NCI-H446 treated with DMSO at 0.1 percent for 48 hours (cell line): ENCODE data around the gene MYH15.
A peak's percentile ranks its signal among the peaks of the same experiment; 100 is the strongest.

Experiments
- DNase-seq: peaks from one replicate; lab custom pipeline; 2025; lab: John Stamatoyannopoulos, UW

The MYH15 gene

DNA sequence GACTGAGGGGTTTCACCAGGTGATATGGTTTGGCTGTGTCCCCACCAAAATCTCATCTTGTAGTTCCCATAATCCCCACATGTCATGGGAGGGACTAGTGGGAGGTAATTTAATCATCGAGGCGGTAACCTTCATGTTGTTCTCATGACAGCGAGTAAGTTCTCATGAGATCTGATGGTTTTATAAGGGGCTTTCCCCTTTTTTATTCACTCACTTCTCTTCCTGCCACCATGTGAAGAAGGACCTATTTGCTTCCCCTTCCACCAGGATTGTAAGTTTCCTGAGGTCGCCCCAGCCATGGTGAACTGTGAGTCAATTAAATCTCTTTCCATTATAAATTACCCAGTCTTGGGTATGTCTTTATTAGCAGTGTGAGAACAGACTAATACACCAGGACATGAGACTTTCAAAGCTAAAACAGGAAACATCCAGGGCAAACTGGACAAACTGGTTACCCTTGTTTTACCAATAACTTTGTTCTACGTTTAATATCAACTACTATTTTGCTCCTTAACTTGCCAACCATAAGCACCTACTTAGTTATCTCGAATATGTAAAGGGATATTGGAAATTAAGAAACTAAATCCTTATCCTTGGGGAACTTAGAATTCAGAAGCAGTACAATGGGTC, 98.2 kb downstream of the MYH15 start:
- no peak for DNase-seq

DNA sequence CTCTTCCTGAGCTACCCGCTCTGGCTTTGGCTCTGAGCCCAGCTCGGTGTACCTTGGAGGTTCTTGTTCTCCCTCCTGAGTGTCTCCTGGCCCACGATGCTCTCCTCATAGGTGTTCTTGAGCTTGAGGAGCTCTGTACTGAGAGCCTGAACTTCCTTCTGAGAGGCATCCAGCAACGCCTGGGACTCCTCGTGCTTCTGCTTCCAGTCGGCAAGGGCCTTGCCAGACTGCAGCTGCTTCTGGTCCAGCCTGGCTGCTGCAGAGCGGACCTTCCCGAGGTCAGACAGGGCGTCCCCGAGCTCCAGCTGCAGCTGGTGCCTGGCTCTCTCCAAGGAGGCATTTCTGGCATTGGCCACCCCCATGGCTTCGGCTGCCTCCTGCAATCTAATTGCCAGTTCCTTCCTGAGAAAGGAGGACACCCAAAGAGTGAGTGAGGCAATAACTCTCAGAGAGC, 99.8 kb downstream of the MYH15 start:
- no peak for DNase-seq

DNA sequence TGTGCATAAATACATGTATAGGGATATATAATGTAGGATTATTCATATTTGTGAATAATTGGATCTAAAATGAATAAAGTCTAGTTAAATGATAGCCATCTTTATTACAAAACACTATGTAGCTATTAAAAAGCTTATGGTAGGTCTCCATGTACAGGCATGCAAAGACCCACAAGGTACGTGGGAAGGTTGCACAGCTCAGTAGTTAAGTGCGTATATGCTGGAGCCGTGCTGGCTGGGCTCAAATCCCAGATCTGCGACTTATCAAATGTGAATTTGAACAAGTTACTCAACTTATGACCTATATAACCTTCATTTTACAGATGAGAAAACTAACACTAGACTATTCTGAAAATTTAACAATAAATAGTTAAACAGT, 100.6 kb downstream of the MYH15 start:
- DNase-seq: no peak

DNA sequence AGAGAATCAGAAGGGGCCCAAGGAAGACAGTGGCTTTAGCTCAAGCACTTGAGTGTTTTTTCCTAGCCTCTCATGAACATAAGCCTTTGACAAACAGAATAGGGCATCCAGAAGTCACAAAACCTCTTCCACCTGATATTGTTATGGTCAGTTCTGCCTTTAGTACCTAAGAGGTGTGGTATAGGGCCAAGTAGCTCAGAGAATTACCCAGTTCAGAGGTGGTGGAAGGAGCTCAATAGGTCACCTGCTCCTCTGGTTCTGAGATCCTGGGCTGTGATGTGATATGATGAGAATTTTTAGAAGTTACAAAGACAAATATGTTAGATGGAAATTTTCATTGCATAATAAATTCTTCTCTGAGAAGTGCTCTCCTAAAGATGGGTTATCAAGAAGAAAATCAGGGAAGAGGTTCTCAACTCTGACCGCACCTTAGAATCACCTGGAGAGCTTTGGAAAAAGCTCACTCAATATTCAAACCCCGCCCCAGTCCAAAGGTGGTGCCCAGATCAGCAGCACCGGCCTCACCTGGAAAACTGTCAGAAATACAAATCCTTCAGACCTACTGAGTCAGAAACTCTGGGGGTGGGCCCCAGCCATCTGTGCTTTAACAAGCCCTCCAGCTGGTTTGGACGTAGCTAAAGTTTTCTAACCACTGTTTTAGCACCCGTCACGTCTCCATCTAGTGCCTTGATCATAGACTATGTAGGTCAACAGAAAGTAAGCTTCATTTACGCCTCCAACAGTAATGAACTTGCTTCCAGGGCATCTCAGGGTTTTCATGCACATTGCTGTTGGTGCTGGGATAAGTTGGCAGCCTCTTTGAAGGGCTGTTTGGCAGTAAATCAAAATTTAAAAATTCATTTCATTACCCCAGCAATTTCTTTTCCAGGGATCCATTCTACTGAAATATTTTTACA, 101.3 kb downstream of the MYH15 start:
- peak; percentile 29 for DNase-seq

DNA sequence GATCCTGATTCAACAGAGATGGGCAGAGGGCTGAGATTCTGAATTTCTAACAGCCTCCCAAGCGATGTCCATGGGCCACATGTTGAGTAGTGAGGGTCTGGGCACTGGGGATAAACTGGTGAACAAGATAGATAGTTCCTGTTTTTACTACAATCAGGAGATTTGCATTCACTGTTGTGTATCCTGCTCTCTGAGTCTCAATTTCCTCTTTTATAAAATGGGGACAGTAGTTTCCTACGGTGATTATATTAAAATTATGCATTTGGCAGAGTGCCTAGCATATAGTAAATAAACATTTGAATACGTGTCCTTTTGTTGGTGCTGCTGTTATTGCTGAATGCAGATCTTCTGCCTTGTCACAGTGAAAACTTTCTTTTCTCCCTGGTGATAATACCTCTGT, 102.5 kb downstream of the MYH15 start:
- DNase-seq: no peak

DNA sequence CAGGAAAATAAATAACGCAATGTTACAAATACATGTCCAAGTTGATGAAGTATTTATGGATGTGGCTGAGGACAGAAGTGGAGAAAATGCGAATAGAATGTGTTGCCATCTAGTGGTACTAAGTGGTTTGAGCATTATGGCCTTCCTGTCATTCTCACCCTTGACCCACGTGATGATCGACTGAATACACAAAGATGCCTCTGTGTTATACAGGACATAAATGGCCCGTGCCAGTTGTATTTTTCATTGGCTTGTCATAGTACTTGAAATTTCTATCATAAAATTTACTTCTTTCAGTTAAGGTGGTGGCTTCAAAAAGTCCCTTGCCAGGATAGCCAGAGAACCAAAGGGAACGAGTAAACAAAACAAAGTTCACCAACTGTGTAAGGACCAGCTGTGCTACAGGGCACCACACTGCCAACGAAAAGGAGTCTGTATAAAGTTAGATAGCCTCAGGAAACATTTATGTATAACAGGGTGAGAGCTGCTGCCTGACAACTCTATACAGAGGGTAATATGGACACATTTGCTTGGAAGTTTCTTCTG, 103.7 kb downstream of the MYH15 start:
- peak; percentile 57 for DNase-seq

DNA sequence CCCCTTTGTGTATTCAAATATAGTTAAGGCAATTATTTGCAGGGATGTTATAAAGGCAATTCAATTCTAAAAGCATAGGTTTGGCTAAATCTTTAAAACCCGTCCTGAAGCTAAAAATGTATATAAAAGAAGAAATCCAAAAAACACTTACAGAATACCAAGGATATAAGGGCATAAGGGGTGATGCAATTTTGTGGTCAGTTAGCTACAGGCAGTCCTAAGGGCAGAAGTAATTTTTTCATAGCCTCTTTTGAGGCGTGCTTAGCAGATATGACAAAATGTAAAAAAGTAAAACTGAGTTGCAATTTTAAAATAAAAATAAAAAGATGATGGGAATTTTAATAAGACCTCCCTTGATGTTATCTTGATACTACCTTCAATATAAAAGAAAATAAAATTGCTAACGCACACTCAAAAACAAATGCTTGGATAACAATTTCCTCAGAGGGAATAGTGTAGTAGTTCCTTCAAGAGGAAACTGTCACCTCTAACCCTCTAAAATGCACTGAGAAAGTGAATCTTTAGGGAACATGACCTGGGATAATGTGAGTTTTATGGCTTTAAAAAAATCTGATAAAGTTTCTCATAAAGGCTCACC, 104.2 kb downstream of the MYH15 start:
- DNase-seq: no peak

DNA sequence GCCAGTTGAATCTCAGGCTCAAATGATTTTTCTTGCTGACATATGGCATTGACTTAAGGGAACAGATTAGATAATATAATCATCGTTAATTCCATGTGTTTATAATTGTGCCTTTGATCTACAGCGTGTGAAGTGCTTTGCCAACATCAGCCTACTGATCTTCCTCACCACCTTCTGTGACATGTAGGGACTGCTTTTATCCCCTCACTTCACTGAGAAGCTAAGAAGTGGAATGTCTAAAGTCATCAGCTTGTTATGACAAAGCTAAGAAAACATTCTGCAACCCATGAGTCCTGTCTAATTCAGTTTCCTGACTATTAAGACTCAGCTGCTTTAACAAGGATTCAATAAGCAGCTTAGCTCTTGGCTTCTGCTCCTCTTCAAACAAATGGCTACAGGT, 106.0 kb downstream of the MYH15 start:
- no peak for DNase-seq

DNA sequence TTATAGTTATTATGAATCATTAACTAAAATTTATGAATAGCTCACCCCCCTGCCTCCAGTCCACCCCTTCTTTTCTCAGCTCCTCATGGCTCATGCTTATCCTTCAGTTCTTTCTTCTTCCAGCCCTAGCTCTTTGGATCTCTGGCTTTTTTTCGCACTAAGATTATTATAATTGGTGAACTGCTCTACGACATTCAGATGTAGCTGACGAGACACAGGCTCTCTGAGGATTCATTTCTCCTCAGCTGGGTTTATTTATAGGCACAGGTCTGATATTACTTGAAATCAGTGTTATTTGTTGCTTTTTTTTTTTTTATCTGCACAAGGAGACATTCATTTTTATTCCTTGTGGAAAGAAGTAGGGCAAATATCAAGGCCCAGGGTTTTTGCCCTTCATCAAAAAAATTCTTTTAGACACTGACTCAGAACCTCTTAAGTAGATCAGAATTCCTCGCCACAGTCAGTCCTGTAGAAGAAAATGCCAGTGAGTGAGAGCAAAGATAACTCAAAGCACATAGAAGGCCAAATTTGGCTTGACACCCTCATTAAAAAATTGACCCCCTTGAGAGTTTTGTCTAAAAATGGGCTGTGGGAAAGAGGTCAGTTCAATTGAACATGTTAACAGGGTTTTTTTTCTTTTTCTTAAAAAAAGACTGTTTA, 106.6 kb downstream of the MYH15 start:
- DNase-seq: no peak

DNA sequence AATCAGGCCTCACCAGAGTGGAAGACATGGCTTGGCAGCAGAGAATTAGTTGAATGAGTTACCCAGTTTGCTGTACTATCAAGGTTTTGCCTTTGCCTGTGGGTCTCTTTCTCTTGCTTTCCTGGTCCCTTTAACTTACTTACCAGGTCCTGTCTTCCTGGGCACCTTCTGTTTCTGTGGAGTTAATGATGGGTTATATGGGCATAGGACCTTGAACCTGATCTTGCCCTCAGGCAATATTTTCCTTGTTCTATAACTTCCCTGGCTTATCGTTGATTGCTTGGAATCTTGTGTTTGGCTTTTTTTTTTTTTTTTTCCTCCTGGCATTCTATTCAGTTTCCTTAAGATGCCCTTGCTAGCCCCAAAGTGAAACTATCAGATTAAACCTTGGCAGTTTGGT, 107.2 kb downstream of the MYH15 start:
- no peak for DNase-seq

DNA sequence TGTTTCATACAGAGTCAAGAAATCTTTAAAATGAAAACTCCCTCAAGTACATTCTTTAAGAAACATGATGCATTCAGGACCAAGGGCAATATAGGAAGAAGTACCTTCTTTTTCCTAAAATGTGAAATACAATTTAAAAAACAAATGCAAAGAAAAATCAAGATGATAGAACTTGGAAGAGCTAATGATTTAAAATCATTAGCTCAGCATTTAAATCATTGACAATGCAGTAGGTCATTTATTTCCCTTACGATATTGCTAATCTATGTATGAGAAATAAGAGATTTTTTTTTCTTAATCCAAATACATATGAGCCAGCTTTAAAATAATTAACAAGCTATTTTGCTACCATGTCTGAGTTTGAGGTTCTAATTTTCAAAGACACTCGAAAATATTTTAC, 108.6 kb downstream of the MYH15 start:
- DNase-seq: no peak

DNA sequence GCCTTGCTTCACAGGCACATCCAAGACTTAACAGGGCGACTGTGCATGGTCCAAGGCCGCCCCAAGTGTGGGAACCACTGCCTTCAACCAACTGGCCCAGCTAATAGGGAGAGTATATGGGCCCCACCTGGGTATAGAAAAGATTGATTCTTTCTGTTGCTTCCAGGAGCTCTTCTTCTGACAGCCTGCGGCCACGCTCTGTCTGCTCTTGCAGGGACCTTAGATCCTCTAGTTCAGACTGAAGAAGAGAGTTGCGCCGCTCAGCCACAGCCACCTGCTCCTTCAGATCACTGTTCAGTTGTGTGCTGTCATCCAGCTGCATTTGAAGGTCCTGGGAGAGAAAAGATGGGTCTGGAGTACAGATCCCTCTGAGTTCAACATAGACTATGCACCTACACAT, 111.9 kb downstream of the MYH15 start:
- no peak for DNase-seq

DNA sequence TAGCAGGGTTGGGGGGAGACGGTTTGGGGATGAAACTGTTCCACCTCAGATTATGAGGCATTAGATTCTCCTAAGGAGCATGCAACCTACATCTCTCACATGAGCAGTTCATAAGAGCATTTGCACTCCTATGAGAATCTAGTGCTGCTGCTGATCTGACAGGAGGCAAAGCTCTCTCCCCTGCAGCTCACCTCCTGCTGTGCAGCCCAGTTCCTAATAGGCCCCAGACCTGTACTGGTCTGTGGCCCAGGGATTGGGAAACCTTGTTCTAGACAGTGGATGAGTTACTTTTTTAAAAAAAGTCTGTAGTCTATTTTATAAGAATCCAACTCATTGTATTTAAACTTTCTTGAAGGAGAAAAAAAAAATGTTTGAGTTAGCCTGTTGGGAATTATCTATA, 114.1 kb downstream of the MYH15 start:
- no peak for DNase-seq

DNA sequence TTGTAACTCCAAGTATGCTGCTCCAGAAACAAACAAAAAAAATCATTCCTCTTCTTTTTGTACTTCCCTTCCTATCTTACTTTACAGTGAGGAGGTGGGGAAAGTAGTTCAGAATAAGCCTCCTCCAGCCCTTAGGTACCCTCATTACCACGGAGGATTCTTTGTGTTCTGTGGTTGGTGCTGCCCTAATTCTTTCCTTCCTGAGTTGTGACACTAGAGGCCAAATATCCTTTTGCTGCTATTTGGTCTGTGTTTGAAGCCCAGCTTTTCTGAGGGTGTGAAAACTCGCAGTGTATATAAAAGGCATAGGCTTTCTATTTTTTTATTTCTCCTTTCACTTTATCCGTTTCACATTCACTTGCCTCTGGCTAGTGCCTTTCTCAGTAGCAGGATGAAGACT, 115.8 kb downstream of the MYH15 start:
- DNase-seq: no peak

DNA sequence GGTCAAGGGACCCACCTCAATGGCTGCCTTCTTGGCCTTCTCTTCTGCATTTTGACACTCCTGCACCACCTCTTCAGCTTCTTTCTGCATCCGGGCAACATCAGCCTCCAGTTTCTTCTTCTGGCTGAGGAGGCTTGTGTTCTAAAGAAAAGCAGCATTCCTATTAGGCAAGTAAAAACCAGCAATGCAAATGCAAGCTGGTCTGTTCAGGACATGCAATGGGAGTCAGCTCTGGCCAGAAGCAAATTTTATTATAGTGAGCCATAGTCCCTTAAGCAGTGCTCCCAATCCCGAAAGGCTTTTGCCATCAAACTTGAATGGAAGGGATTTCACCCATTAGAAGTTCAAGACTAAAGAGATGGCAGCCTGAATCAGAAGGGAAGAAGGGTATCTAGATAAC, 116.4 kb downstream of the MYH15 start:
- no peak for DNase-seq

DNA sequence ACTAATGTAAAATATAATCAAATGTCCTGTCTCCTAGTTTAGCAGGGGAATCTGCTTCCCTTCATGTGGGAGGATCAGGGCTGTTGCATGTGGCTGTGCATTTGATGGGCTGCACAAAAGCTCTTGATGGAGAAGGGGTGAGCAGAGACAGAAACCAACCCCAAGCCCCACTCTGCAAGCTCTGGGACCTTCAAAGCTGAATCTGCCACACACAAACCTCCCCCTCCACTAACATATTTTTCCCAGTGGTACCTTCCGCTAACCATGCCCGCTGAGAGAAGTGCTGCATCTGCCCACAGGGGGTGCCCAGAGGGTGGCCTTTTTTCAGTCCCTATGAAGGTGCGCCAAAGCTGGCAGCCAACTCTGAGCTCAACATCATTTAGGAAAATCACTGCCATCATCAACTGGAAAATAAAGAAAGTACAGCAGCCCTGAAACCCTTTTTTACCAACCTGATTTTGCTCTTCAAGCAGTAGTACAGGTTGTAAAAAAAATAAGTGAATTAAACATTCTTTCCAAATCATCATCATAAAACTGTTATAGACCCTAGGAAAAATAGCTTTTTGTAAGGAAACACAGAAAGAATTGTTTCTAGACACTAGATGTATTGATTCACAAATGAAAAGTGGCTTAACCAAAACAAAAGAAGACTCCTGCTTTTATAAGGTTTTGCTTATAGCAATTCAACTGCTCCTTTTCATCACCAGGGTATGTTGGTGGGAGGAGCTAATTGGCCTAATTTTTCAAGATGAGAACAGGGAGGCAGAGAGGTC, 117.1 kb downstream of the MYH15 start:
- DNase-seq: no peak

DNA sequence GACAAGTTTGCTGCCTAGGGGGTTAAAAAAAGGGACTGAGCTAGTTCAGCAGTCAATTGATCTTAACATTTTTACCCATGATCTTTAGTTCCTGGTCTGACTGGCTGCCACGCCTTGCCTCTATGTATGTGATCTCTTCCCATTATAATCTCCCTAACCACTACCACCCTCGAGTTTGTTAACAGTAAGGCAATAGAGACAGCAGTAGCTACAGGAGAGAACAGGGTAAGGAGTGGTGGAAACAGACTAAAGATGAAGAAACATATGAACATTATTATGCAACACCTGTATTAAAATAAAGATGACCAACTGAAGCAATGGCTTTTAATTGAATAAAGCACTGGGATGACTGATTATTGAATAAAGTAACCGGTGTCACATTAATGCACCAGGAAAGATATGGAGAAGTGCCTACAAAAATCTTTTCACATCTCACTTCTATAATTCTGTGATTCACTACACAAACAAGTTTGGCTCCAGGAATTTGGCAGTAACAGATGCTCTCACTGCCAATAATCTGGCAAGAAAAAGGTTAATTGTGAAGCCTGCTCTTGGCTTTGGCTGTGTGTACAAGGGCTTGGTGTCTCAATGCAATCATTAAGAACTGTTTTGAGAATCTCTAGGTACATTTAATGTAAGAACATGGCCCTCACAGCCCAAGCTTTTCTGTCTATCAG, 118.3 kb downstream of the MYH15 start:
- peak; percentile 96 for DNase-seq

DNA sequence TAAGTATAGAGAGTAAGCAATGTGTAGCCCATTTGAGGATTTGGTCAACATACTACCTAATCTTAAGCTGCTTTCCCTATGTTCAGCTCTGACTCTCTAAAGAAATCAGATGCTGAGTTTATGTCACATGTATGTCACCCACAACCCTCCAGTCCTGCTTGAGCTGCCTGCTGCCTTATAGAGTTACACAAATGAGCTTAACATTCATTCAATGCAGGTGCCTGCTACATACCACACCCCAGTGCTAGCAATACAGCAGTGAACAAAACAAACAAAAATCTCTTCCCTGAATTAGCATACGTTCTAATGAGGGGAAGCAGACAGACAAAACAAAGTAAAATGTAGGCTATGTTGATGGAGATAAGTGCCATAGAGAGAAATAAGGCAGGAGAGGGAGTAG, 121.0 kb downstream of the MYH15 start:
- DNase-seq: no peak

DNA sequence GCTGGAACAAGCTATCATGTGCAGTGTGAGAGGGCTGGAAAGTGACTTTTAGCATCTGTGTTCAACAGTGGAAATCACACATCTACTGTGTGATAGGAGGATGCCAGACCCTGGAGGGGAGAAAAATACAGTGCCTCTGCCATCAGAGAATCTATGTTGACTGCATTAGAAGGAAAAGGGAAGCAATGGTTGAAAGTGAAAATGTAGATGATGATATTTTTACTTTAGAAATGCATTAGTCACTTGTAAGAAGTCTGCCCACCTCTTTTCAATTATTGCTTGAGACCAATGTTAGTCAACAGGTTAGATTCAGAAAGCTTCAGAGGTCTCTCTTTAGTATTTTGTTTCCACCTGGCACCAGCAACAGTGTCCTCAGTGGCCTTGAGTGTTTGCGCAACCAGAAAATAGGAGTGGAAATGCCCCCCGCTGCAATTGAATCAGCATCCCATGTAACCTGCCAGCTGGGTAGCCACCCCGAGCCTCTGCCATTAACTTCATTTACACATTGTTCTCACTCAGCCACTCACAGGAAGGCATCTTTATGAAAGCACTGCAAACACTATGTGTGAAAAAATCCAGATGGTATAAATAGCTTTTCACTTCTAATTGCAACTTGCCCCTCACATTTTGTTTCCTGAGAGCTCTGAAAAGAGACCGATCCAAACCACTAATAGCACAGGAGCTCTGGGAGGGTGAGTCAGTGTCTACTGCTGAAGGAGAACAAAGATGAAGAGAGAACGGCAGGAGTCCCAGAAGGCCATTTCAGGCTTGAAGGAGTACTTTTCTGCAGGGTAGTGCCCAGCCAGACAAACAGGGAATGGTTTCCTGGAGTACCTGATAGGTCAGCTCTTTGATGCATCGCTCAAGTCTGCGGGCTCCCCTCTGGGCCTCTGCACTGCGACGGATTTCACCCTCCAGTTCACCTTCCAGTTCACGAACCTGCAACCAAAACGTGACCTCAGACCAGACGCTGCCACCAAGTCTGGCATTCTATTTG, 122.0 kb downstream of the MYH15 start:
- DNase-seq: peak; percentile 53

DNA sequence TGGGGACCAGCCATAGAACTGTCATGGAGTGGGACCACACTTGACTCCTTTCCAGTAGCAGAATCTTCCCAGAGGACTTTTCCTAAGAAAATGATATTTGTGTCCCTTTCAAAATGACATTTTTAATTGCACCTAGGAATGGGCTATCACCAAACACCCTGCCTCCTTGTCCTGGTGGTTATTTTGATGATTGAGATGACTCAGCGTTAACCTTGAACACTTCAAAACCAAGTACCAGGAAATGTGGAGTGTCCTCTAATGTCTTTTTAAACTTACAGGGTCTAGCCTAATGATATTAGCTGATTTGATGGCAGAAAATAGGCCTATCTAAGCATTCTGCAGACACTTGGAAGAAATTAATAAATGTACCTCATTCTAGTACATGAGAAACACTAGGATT, 123.3 kb downstream of the MYH15 start:
- no peak for DNase-seq
